Measurements from ENCODE around the gene ZDBF2.
"Not testable (repeated sequence)": the region's sequence is repeated elsewhere in the genome, so short reads cannot be mapped to it uniquely, and the experiment has no call there.

ZDBF2 gene

DNA sequence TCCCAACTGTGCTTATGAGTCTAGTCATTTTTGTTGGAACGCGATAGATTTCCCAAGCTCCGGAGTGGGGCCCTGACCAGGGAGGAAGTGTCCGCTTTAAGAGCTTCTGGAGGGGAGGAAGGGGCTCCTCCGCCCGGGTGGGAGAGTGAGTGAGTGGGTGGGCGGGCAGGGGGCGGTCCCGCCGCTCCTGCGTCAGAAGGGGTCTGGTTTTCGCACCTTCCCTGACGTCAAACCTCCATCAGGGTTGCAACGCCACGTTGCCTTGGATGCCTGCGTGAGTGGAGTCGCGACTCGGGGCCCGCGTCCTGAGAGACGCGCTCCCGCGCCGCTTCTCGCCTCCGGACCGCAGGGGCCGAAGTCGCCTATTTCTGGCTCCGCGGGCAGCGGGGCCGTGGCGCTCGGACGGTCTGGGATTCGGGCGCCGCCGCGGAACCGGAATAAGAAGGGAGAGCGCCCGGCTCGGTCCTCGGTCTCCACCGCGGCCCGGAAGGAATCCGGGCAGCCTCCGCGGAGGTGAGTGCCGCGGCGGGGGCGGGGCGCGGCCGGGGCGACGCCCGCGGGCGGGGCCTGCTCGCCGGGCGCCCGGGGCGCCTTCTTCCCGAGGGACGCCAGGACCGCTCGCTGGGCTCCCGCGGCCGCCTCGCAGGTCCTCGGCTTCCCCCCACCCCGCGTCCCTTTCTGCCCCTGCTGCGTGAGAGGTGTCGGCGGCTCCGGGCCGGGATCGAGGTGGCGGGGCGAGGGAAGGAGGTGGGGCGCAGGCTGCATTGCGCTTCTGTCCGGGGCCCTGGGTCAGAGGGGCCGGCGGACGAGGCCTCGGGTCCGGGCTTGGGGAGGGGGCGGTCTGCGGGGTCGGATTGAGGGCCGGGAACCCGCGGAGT lies at the start of gene ZDBF2:
TSS of gene ZDBF2 (plus strand) at position 230 of the 878 bp plus-strand sequence. CDS start 7,187 bp downstream, outside the sequence.
- peak in 24 of 56 donors; percentile 6 to 59 (median 22) for DNase-seq

DNA sequence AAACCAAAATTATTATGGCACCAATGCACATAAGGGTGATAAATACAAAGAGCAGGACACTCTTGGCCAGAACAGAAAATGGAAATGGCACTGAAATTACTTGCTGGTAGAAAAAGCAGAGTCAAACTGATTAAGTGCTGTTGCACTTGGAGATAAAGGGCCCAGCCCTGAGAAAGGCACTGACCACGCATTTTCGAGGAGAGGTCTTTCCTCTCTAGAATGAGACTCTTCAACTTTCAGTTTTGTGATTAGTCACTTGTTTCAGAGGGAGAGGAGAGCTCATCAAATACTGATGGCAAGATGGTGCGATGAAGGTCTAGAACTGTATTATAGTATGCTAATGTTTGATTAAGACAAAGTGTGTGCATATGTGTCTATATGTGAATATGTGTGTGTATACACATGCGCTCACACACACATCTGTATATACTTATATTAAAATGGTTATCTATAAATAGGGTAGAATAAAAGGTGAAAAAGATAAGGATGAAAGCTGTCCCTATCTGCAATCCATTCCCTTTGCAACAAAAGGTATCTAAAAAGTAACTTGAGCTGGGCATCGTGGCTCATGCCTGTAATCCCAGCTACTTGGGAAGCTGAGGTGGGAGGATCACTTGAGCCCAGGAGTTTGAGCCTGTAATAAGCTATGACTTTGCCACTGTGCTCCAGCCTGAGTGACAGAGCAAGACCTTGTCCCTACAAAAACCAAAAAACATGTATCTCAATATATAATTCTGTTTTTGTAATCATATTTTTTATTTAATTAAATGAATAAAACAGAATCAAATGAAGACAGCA lies 48.8 kb upstream of the ZDBF2 start:
- no peak for DNase-seq

DNA sequence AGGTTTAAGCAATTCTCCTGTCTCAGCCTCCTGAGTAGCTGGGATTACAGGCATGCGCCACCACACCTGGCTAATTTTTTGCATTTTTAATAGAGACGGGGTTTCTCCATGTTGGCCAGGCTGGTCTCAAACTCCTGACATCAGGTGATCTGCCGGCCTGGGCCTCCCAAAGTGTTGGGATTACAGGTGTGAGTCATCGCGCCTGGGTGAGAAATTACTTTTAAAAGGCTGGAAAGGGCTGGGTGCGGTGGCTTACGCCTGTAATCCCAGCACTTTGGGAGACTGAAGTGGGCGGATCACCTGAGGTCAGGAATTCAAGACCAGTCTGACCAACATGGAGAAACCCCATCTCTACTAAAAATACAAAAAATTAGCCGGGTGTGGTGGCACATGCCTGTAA lies 45.8 kb upstream of the ZDBF2 start:
- DNase-seq = not testable (repeated sequence)

DNA sequence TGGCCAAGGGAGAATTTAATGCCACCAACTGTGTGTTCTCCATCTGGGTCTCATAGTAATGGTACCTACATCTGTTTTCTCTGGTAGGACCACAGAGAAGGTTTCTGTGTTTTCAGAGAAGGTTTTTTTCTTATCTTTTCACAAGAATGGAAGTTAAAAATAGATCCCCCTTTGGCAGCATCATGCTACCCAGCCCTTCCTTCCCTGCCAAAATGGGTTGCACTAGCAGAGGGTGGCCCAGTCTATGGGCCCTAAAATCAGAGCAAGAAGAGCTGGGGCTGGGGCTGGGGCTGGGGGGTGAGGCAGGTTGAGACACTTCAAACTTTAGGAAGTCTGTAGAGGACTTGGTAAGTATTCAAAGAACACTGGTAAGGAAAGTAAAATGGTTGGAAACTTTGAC lies 44.8 kb upstream of the ZDBF2 start:
- DNase-seq = no peak

DNA sequence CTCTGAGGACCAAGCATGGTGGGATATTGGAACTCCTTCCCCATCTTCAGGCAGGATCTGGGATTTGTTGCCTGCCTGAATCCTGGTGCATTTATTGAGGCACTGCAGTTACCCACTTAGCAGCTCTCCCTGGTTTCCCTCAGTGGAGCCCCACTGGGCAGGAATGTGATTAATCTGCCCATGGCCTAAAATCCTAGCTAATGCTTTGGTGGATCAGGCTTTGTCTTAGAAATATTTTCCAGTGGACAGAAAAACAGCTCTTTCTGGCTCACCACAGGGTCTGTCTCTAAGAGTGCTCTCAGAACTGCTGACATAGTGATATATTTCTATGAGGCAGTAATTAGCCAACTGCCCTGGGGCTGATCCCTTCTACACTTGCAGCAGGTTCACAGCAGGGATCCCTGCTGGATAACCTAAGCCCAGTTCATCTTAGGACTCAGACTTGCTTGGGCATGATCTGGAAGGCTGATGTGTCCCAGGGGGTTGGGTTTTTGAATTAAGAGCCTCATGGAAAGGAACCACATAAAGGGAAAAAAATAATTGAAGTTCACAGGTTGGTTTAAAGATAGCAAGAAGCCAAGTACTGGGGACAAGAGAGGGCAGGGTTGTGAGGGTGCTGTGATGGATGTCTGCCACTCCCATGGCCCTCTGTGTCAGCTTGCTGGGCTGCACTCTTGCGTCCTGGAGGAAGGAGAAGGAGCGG lies 44.3 kb upstream of the ZDBF2 start:
- no peak for DNase-seq

DNA sequence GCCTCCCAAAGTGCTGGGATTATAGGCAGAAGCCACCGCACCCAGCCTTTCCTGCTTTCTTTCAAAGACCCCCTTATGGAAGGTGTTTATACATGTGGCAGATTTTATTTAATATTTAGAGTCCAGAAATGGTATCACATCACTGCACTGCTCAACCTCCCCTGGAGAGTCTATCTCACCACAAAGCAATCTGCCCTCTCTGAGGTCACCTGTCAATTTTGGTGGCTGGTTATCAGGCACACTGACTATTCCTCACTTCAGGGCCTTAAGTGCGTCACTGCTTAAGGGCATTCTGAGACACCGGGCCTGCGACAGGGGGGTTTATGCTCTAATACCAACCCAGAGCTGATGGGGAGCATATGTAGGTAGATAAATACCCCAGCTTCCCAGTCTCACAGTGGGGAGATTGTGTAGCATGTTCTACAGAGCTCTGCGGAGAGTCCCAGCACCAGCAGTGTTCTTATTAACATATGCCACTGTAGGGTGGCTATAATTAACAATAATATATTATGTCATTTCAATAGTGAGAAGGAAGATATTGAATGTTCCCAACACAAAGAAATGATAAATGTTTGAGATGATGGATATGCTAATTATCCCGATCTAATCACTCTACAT lies 42.7 kb upstream of the ZDBF2 start:
- DNase-seq = peak in 1 of 56 donors; percentile 4

DNA sequence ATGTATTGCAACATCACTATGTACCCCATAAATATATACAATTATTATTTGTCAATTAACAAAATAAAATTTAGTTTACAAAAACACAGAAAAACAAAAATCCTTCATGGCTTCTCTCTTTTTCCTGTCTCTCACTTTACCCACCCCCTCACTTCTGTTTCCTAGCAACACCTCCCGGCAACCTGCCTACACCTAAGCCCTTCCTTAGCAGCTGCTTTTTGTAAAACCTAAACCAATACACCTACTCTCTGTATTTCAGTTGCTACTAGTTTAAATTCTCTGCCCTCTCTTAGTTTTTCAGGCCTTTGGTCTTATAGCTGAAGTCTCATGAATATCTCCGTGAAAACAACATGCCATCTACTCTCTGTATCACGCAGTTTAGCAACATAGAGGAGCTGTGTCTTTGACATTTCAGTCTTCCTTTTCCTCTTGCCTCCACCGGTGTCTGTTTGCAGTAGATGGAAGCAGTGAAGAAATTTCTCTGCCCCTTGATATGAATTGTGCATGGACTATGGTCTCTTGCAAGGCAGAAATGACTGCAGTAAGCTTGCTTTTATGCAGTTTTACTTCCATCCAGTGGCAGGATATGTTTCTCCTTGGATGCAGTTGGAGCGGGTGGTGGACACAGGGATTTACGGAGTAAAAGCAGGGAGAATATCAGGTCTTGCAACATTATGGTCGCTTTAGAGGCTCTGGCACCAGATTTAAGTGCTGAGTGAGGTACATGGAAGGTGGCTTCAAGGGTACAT lies 42.0 kb upstream of the ZDBF2 start:
- peak in 9 of 56 donors; percentile 0 to 32 (median 5) for DNase-seq

DNA sequence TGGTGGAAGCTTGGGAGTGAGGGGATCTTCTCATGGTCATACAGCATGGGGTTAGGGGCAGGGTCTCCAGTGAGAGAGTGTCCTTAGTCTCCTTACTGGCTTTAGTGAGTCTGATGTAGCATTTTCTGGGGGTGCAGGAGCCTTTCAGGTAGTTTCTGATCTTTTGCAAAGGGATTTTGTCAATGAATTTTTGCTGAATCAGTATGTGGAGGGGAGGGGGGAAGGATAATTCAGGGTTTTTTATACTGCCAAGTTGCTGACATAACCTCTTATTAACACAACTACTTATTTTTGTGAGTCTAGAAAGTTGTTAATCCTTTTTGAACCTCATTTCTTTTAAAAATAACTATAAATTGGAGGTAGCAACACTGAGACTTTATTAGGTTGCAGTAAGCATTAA lies 35.3 kb upstream of the ZDBF2 start:
- no peak for DNase-seq

DNA sequence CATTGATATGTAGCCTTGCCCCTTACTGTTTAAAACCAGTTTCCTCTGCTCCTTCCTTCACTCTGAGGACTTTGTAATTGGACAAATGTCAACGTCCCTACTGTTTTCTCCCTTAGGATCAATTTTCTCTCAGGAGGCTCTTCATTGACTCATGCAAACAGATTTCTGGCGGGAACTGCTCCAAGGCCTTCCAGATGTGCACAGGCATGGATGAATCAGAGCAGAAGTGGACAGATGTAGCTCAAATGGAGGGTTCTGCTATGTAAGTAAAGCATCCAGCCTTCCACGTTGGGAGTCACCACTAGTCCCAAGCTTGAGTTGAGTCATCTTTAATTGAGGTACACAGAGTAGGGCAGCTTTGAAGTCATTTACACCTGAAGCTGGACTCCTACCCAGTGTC lies 34.1 kb upstream of the ZDBF2 start:
- no peak for DNase-seq

DNA sequence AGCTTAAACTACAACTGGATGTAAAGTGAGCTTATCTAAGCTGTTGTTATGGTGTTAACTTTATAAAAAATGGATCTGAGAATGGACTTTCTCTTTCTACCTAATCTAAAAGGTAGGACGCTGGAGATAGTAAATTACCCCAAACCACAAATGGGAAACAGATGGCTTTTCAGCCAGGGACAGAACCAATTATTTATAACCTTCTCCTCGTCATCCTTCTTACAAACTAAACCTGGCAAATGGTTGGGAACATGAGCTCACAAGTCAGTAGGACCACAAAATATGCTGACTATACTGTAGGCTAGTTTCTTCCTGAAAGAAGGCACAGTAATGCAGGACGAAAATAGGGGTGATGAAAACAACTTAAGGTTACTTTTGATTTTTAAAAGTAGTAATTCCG lies 32.7 kb upstream of the ZDBF2 start:
- no peak for DNase-seq

DNA sequence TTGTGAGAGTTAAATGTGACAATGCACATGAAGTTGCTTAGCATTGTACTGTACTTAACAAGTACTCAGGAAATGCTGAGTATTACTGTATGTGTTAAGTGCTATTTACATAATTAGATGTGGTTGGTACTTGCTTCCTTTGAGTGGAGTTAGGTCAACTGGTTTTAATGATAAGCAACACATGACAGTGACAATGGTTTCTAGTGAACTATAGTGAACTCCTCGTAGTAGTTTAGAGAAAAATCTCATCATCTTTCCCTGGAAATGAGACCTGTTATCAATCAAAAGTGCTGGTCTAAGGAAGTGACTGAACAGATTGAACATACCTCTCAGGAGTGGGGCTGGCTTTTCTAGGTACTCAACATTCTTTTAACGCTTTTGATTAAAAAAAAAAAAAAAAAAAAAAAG lies 29.2 kb upstream of the ZDBF2 start:
- no peak for DNase-seq

DNA sequence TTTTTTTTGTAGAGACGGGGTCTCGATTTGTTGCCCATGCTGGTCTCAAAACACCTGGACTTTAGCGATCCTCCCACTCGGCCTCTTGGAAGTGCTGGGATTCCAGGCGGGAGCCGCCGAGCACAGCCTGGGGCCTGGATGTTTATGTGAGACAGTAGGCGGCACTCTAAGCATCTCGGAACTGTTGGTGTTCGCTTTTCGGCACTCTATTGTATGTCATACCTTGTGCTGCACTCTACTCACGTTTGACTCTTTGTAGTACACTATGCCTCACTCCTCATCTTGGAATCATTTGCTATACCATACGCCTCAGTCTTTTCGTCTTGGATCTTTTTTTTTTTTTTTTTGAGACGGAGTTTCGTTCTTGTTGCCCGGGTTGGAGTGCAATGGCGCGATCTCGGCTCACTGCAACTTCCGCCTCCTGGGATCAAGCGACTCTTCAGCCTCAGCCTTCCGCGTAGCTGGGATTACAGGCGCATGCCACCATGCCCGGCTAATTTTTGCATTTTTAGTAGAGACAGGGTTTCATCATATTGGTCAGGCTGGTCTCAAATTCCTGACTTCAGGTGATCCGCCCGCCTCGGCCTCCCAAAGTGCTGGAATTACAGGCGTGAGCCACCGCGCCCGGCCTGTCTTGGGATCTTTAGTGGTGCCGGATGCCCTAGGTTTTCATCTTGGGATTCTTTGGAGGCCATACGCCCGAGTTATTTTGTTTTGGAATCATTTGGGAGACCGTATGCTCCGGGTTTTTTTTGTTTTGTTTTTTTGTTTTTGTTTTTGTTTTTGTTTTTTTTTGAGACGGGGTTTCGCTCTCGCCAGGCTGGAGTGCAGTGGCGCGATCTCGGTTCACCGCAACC lies 24.2 kb upstream of the ZDBF2 start:
- DNase-seq = no peak

DNA sequence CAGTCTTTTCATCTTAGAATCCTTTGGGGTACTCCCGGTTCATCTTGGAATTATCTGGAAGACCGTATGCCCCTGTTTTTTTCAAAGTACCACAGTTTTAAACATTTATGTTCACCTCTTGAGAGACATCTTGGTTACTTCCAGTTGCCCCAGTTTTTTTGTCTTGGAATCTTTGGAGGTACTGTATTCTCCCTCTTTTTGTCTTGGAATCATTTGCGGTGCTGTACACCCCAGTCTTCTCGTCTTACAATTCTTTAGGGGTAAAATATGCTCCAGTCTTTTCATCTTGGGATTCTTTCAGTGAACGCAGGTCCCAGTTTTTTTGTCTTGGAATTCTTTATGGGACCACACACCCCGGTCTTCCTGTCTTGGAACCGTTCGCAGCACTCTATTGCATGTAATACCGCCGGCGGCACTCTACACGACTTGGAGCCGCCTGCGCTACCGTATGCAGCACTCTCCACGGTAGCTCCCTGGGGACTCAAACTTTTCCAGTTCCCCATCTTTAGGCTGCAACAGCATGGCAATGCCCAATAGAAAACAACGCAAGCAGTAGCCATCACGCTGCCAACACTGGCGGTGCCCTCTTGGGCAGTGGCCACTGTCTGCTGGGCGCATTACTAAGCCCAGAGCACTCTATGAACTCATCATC lies 21.2 kb upstream of the ZDBF2 start:
- no peak for DNase-seq

DNA sequence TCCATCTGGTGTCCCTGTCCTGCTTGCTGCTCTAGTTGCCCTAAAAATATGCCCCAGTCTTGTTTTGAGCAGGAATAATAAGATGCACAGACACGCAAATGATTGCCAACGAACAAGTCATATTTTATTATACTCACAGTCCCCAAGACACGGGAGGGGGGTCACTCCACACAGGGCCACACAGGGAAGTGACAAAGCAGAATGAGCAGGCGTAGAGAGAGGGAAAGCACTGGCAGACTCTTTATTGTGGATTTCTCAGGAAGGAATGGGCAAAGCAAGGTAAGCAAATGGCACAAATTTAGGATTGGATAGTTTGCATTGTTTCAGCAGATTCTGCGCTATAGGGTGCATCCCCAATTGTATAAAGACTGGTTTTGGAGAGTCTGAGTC lies 20.7 kb upstream of the ZDBF2 start:
- DNase-seq = no peak

DNA sequence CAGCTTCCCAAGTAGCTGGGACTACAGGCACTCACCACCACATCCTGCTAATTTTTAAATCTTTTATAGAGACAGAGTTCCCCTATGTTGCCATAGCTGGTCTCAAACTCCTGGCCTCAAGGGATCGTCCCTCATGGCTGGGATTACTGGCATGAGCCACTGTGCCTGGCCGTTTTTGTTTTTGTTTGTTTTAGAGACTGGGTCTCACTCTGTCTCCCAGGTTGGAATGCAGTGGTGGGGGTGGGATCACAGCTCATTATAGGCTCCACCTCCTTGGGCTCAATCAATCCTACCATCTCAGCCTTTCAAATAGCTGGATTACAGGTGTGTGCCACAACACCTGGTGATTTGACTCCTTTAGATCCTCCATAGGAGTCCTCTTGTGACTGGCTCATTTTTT lies 19.5 kb upstream of the ZDBF2 start:
- DNase-seq = no peak

DNA sequence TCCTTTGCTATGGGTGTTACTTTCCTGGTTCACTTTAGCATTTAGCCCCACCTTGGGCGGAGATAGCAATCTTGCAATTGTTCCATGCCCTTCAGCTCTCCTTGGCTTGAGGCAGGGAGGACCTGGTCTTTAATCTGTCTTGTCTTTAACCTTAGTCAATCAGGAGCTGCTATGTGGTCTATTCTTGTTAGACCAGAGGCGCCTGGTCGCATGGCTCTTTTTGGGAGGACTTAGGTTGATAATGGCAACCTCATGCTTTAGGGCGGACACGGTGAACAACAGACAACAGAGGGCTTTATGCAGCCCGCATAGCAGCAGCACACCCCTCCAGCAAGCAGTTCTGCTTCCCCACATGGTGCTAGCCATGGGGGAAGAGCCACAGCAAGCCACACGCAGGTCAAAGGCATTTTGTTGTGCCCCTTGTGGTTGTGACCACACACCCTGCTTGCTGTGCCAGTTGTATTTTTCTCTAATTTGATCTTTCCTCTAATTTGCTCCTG lies 17.7 kb upstream of the ZDBF2 start:
- DNase-seq = no peak

DNA sequence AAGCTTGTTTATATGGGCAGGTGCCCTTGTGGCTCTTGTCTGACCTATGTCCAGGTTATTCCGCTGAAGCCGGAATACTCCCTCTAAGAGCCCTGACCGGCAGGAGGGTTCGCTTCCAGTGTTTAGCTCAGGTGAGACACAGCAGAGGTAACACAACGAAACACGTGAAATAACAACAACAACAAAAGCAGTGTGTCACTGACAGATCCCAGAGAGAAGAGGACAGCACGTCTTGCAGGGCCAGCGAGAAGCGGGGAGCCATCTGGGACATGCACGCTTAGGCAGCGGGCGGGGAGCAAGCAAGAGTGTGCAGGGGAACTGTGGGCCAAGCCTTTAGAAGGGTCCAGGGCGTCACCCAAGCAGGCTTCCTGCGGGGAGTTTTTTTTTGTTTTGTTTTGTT lies 17.1 kb upstream of the ZDBF2 start:
- no peak for DNase-seq

DNA sequence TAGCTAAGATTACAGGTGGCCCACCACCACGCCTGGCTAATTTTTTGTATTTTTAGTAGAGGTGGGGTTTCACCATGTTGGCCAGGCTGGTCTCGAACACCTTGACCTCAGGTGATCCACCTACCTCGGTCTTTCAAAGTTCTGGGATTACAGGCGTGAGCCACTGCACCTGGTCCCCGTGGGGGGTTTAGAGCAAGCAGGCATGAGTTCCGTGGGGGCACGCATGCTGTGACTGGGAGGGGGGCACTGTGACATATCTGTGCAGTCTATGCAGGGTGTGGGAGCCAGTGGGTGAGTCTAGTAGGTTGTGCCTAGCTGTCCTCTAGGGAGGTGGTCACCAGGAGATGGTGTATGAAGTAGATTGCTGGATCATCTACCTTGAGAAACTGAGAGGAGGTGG lies 16.6 kb upstream of the ZDBF2 start:
- no peak for DNase-seq

DNA sequence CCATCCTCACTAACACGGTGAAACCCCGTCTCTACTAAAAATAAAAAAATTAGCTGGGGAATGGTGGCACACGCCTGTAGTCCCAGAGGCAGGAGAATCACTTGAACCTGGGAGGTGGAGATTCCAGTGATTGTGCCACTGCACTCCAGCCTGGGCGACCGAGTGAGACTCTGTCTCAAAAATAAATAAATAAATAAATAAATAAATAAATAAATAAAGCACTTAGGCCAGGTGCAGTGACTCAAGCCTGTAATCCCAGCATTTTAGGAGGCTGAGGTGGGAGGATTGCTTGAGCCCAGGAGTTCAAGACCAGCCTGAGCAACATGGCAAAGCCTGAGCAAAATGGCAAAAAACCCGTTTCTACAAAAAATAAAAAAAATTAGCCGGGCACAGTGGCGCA lies 15.8 kb upstream of the ZDBF2 start:
- DNase-seq = not testable (repeated sequence)

Measured in amygdala (tissue), 56 donors.